Glutamatergic neuron (in vitro differentiated cells): ENCODE data around the gene C1QTNF9B. TPM values are rescaled to one million over a fixed set of nuclear protein-coding genes. Genes with fewer than 3 reads are reported as not detected.

ENCODE experiments used
- DNase-seq: peaks from one replicate; pipeline ENCODE4 v3.0.0; 2022
- H3K27ac Mint-ChIP-seq: one replicate; pipeline ENCODE4 v1.8.0; 2020; ENCODE audit warnings: mild to moderate bottlenecking, mixed read lengths, inconsistent platforms; ENCODE audit not compliant: unreplicated experiment
- H3K27me3 Mint-ChIP-seq: one replicate; pipeline ENCODE4 v1.8.0; 2020; ENCODE audit warnings: mild to moderate bottlenecking, moderate library complexity, mixed read lengths, inconsistent platforms; ENCODE audit not compliant: unreplicated experiment
- H3K36me3 Mint-ChIP-seq: one replicate; pipeline ENCODE4 v1.8.0; 2020; ENCODE audit warnings: mild to moderate bottlenecking, mixed read lengths, inconsistent platforms; ENCODE audit not compliant: unreplicated experiment
- H3K4me1 Mint-ChIP-seq: one replicate; pipeline ENCODE4 v1.8.0; 2020; ENCODE audit warnings: mild to moderate bottlenecking, low read depth, mixed read lengths, inconsistent platforms; ENCODE audit not compliant: unreplicated experiment
- H3K4me3 Mint-ChIP-seq: one replicate; pipeline ENCODE4 v1.8.0; 2020; ENCODE audit warnings: mild to moderate bottlenecking, mixed read lengths, inconsistent platforms; ENCODE audit not compliant: unreplicated experiment
- H3K9me3 Mint-ChIP-seq: one replicate; pipeline ENCODE4 v1.8.0; 2020; ENCODE audit warnings: mild to moderate bottlenecking, moderate library complexity, mixed read lengths, inconsistent platforms; ENCODE audit not compliant: unreplicated experiment
- CTCF ChIP-seq: fragments of 200-600 bp; sonication (generic); IDR thresholded peaks from one replicate; pipeline ENCODE4 v1.5.0; 2021; ENCODE audit not compliant: partially characterized antibody, unreplicated experiment
- total RNA-seq: library from RNA; stranded (reverse); fragmentation: NEBNext Ultra II Directional; extraction: Animal tissue kit (Norgen Biotek cat#: 25700); gene quantifications from one replicate; pipeline ENCODE4 v1.2.1, GENCODE V29; 2021; ENCODE audit not compliant: unreplicated experiment

C1QTNF9B gene
- total RNA-seq, 1 donor from 2014 or later: not detected

DNA sequence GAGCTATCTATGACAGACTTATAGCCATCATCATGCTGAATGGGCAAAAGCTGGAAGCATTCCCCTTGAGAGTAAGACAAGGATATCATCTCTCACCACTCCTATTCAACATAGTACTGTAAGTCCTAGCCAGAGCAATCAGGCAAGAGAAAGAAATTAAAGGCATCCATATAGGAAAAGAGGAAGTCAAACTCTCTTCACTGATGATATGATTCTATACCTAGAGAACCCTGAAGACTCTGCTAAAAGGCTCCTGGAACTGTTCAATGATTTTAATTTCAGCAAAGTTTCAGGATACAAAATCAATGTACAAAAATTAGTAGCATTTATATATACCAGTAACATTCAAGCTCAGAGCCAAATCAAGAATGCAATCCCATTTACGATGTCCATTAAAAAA is 21.7 kb upstream of the C1QTNF9B start:
- no peak for TF ChIP-seq CTCF
- Mint-ChIP-seq H3K27me3 (peaks cover 2% of the 10 kb centered on the region), H3K27ac (no peak overlapping the region), H3K9me3 (no peaks in the 10 kb centered on the region), H3K36me3 (peaks cover 14% of the 10 kb centered on the region), H3K4me1 (no peaks in the 10 kb centered on the region), H3K4me3 (no peak overlapping the region)
- no peak for DNase-seq

DNA sequence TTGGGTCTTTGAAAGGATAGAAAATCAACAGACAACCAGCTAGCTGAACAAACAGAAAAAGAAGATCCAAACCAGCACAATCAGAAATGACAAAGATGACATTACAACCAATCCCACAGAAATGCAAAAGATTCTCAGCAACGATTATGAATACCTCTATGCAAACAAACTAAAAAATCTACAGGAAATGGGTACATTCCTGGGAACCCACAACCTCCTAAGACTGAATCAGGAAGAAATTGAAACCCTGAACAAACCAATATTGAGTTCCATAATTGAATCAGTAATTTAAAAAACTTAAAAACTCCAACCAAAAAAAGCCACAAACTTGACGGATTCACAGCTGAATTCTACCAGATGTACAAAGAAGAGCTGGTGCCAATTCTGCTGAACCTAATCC is 20.9 kb upstream of the C1QTNF9B start:
- no peaks in the 10 kb centered on the region for H3K4me1 Mint-ChIP-seq
- no peak overlapping the region for H3K4me3 Mint-ChIP-seq

GRCh38 chr13:23915308-23915707 is 18.0 kb upstream of the C1QTNF9B start:
- H3K4me3 Mint-ChIP-seq: no peak overlapping the region
- H3K27me3 Mint-ChIP-seq: peaks cover 2% of the 10 kb centered on the region
- H3K36me3 Mint-ChIP-seq: peaks cover 14% of the 10 kb centered on the region
- H3K4me1 Mint-ChIP-seq: no peaks in the 10 kb centered on the region
- no peaks in the 10 kb centered on the region for H3K9me3 Mint-ChIP-seq
- H3K27ac Mint-ChIP-seq: no peak overlapping the region
- no peak for TF ChIP-seq CTCF
- no peak for DNase-seq

More for the DNA sequence above, 20.9 kb upstream of the C1QTNF9B start:
- no peak for DNase-seq
- peaks cover 14% of the 10 kb centered on the region for H3K36me3 Mint-ChIP-seq
- no peaks in the 10 kb centered on the region for H3K9me3 Mint-ChIP-seq
- no peak overlapping the region for H3K27ac Mint-ChIP-seq
- TF ChIP-seq CTCF: no peak
- peaks cover 2% of the 10 kb centered on the region for H3K27me3 Mint-ChIP-seq

GRCh38 chr13:23912469-23912868 is 15.2 kb upstream of the C1QTNF9B start:
- Mint-ChIP-seq H3K4me1 (no peaks in the 10 kb centered on the region), H3K27me3 (no peaks in the 10 kb centered on the region), H3K4me3 (no peak overlapping the region), H3K9me3 (no peaks in the 10 kb centered on the region), H3K27ac (no peak overlapping the region), H3K36me3 (peaks cover 8% of the 10 kb centered on the region)
- no peak for DNase-seq
- no peak for TF ChIP-seq CTCF

GRCh38 chr13:23909606-23910005 is 12.3 kb upstream of the C1QTNF9B start:
- Mint-ChIP-seq H3K9me3 (no peaks in the 10 kb centered on the region), H3K4me1 (no peaks in the 10 kb centered on the region), H3K4me3 (no peak overlapping the region), H3K27me3 (no peaks in the 10 kb centered on the region), H3K27ac (no peak overlapping the region), H3K36me3 (no peaks in the 10 kb centered on the region)
- TF ChIP-seq CTCF: no peak
- DNase-seq: no peak
